GM08714 (cell line): ENCODE results near the gene THAP4.

Experiments used
- H3K4me3 ChIP-seq: fragments of 200-500 bp; sonication (Bioruptor generic); 2 replicates; pipeline ENCODE4 v1.5.1; 2014; ENCODE audit warnings: mild to moderate bottlenecking, low read length, inconsistent platforms
- ZNF274 ChIP-seq: IDR thresholded peaks from 2 replicates; pipeline ENCODE4 v1.6.1; 2012; ENCODE audit warnings: mild to moderate bottlenecking, low read depth, low read length

THAP4 gene

GRCh38 chr2:241617431-241618154 lies 19.4 kb downstream of the THAP4 start:
- H3K4me3 ChIP-seq: peak overlapping the region; percentile 24; the same call in 1 of the 2 replicates
- no peak for TF ChIP-seq ZNF274

GRCh38 chr2:241616168-241617125 lies 20.5 kb downstream of the THAP4 start:
- H3K4me3 ChIP-seq: no peak overlapping the region
- no peak for TF ChIP-seq ZNF274

- no peak overlapping the region for H3K4me3 ChIP-seq
- no peak for TF ChIP-seq ZNF274
Measured at GRCh38 chr2:241615522-241616052, 21.4 kb downstream of the THAP4 start.

GRCh38 chr2:241615041-241615440 lies 21.9 kb downstream of the THAP4 start:
- no peak for TF ChIP-seq ZNF274
- H3K4me3 ChIP-seq: no peak overlapping the region

- TF ChIP-seq ZNF274: no peak
- H3K4me3 ChIP-seq: no peak overlapping the region
Measured at GRCh38 chr2:241613017-241613780, 23.8 kb downstream of the THAP4 start.

- no peak for TF ChIP-seq ZNF274
- H3K4me3 ChIP-seq: no peak overlapping the region
Measured at GRCh38 chr2:241612156-241613016, 24.6 kb downstream of the THAP4 start.

- TF ChIP-seq ZNF274: no peak
- H3K4me3 ChIP-seq: no peak overlapping the region
Measured at GRCh38 chr2:241611062-241611461, 25.9 kb downstream of the THAP4 start.

GRCh38 chr2:241609859-241610793 lies 26.8 kb downstream of the THAP4 start:
- TF ChIP-seq ZNF274: no peak
- H3K4me3 ChIP-seq: peak overlapping the region; percentile 73; the same call in 1 of the 2 replicates

- TF ChIP-seq ZNF274: no peak
- H3K4me3 ChIP-seq: no peak overlapping the region
Measured at GRCh38 chr2:241608881-241609280, 28.1 kb downstream of the THAP4 start.

GRCh38 chr2:241607162-241607885 lies 29.6 kb downstream of the THAP4 start:
- H3K4me3 ChIP-seq: no peak overlapping the region
- TF ChIP-seq ZNF274: no peak

GRCh38 chr2:241606186-241606585 lies 30.8 kb downstream of the THAP4 start:
- TF ChIP-seq ZNF274: no peak
- no peak overlapping the region for H3K4me3 ChIP-seq
